Activated CD8-positive, alpha-beta memory T cell treated with anti-CD3 and anti-CD28 coated beads, Interleukin-2, amount 50 U/mL, for 4 hours (primary cell): ENCODE results near the gene MYH11.
"Not testable (repeated sequence)": the region's sequence is repeated elsewhere in the genome, so short reads cannot be mapped to it uniquely, and the experiment has no call there.

ENCODE experiments used
- DNase-seq: peaks from one replicate; pipeline ENCODE4 v3.0.0-alpha.2; 2020

Gene MYH11

GRCh38 chr16:15803618-15804017 is 53.2 kb downstream of the MYH11 start:
- no peak for DNase-seq

GRCh38 chr16:15799851-15800495 is 56.9 kb downstream of the MYH11 start:
- DNase-seq: no peak

GRCh38 chr16:15798671-15799070 is 58.2 kb downstream of the MYH11 start:
- DNase-seq: no peak

GRCh38 chr16:15796885-15797284 is 59.9 kb downstream of the MYH11 start:
- no peak for DNase-seq

- no peak for DNase-seq
Observed at GRCh38 chr16:15795615-15796014, 61.2 kb downstream of the MYH11 start.

- DNase-seq: no peak
Observed at GRCh38 chr16:15792563-15792971, 64.3 kb downstream of the MYH11 start.

- DNase-seq: no peak
Observed at GRCh38 chr16:15790458-15790857, 66.4 kb downstream of the MYH11 start.

GRCh38 chr16:15789816-15790215 is 67.0 kb downstream of the MYH11 start:
- DNase-seq: not testable (repeated sequence)

GRCh38 chr16:15788846-15789239 is 68.0 kb downstream of the MYH11 start:
- DNase-seq: no peak

GRCh38 chr16:15786501-15786900 is 70.3 kb downstream of the MYH11 start:
- DNase-seq: no peak

- DNase-seq: no peak
Observed at GRCh38 chr16:15785386-15786059, 71.3 kb downstream of the MYH11 start.

GRCh38 chr16:15783985-15784384 is 72.8 kb downstream of the MYH11 start:
- DNase-seq: no peak

- DNase-seq: no peak
Observed at GRCh38 chr16:15782573-15783365, 74.1 kb downstream of the MYH11 start.

GRCh38 chr16:15781650-15782049 is 75.2 kb downstream of the MYH11 start:
- no peak for DNase-seq

GRCh38 chr16:15780805-15781204 is 76.0 kb downstream of the MYH11 start:
- DNase-seq: no peak

- DNase-seq: no peak
Observed at GRCh38 chr16:15779664-15780351, 77.0 kb downstream of the MYH11 start.

- DNase-seq: no peak
Observed at GRCh38 chr16:15778999-15779614, 77.7 kb downstream of the MYH11 start.

- no peak for DNase-seq
Observed at GRCh38 chr16:15778204-15778743, 78.6 kb downstream of the MYH11 start.

GRCh38 chr16:15777533-15778203 is 79.2 kb downstream of the MYH11 start:
- no peak for DNase-seq

GRCh38 chr16:15776572-15776971 is 80.3 kb downstream of the MYH11 start:
- DNase-seq: no peak

GRCh38 chr16:15775663-15776304 is 81.0 kb downstream of the MYH11 start:
- DNase-seq: no peak
